C4-2B (cell line): ENCODE data around the gene NT5DC4.
"Not testable (repeated sequence)": the region's sequence is repeated elsewhere in the genome, so short reads cannot be mapped to it uniquely, and the experiment has no call there.

Experiments
- CTCF ChIP-seq: fragments of 450-650 bp; conservative IDR thresholded peaks from 2 replicates; pipeline ENCODE4 v1.5.1; 2017; ENCODE audit warnings: mild to moderate bottlenecking
- ZFX ChIP-seq: fragments of 450-650 bp; IDR thresholded peaks from 2 replicates; pipeline ENCODE4 v1.6.1; 2017

GRCh38 chr2:112716826-112717352 is 3.9 kb upstream of the NT5DC4 start:
- not testable (repeated sequence) for TF ChIP-seq CTCF, ZFX
